ENCODE results near the gene CCDC137.

GRCh38 chr17:81651692-81652091, 14.8 kb upstream of the CCDC137 start:
- TF ChIP-seq CTCF (IDR thresholded peaks at IDR 0.05 in 4 of 5, conservative IDR thresholded peaks at IDR 0.05 in 1 of 5): no peak
- TF ChIP-seq POLR2A (IDR thresholded peaks at IDR 0.05): no peak
